Measurements from ENCODE around the gene ZNF606.
"Not testable (repeated sequence)": the region's sequence is repeated elsewhere in the genome, so short reads cannot be mapped to it uniquely, and the experiment has no call there.

ZNF606 gene

GRCh38 chr19:58009666-58010301 is 7.2 kb upstream of the ZNF606 start:
- DNase-seq = peak; percentile 71

GRCh38 chr19:58009301-58009665 is 6.7 kb upstream of the ZNF606 start:
- DNase-seq = no peak

- DNase-seq = not testable (repeated sequence)
These were observed 6.3 kb upstream of the ZNF606 start for GRCh38 chr19:58008877-58009276.

GRCh38 chr19:58007285-58007684 is 4.7 kb upstream of the ZNF606 start:
- DNase-seq = no peak

GRCh38 chr19:58003174-58003828 is 681 bp upstream of the ZNF606 start:
- no peak for DNase-seq

DNA sequence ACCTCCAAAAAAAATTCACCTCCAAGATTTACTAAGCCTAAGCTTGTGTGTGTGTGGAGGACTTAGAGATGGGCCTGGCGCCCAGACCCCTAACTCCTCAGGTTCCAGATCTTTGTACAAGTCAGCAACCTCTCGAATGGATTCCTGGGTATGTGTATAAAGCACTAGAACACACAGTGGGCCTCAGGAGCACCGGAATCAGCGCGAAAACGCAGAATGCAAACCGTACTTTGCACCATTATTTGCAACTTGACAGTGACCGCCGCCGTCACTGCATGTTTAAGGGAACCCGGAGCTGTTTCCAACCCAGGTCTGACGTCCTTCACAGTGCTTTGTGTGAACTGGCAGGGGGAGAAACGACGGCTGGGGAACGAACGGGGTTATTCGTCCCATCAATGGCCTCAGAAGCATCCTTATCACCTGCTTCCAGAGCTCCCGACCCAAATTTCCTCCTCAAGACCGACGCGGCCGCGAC is 688 bp downstream of the ZNF606 start:
- no peak for DNase-seq

DNA sequence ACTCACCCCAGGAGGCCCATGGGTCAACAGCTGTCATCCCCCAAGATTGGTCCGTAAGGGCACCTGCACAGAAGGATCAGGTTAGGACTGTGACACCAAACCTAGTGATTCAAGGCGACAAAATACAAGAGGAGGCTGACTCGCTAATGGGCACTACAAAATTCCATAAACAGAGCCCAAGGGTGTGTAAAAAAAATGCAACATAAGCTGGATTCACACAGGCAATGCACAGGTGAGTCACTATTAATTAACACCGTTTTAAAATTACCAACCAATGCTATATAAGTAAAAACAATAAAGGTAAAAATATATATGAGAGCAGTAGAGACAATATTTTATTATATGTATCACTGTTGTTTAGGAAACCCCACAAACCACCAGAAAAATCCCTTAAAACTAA is 1.9 kb downstream of the ZNF606 start:
- DNase-seq = no peak

- DNase-seq = no peak
These were observed 9.8 kb downstream of the ZNF606 start for GRCh38 chr19:57992841-57993240.

DNA sequence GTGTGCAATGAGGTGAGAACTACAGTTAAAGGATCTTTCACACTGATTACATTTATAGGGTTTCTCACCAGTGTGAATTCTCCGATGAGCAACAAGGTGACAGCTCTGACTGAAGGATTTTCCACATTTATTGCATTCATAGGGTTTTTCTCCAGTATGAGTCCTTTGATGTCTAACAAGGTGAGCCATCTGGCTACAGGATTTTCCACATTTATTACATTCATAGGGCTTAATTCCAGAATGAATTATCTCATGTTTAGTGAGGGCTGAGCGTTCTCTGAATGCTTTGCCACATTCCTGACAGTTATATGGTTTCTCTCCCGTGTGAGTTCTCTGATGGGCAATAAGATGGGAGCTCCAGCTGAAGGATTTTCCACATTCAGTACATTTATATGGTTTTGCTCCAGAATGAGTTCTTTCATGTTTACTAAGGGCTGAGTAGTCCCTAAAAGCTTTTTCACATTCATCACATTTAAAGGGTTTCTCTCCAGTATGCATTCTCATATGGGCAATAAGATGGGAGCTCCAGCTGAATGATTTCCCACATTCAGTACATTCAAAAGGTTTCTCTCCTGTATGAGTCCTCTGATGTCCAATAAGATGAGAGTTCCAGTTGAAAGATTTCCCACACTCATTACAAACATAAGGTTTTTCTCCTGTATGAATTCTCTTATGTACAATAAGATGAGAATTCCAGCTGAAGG is 23.9 kb downstream of the ZNF606 start:
- DNase-seq = no peak

DNA sequence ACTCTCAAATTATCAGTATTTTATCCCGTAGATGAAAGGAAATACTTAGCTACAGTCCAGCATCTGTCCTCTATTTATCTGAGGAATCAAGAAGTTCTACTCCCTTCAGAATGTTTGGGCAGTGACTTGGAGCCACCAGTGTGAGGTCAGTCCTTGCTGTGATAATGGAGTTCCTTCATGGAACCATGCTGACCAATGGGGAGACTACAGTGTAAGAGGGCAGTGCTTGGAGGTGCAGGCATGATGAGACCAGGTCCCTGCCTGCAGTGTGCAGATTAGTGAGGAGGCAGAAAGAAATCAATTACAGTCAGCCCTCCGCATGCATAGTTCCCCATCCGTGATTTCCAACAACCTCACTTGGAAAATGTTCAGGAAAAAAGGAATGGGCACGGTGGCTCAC is 28.2 kb downstream of the ZNF606 start, which contains the start of gene C19orf18:
Gene C19orf18 (minus strand): TSS at position 101 of the 400 bp plus-strand sequence. CDS start 102 bp downstream, outside the sequence.
- no peak for DNase-seq

GRCh38 chr19:57964761-57965160 is 37.9 kb downstream of the ZNF606 start:
- DNase-seq = no peak

GRCh38 chr19:57961785-57962184 is 40.8 kb downstream of the ZNF606 start:
- DNase-seq = no peak

- DNase-seq = no peak
These were observed 47.6 kb downstream of the ZNF606 start for GRCh38 chr19:57954996-57955395.

- no peak for DNase-seq
These were observed 52.9 kb downstream of the ZNF606 start for GRCh38 chr19:57949702-57950101.

DNA sequence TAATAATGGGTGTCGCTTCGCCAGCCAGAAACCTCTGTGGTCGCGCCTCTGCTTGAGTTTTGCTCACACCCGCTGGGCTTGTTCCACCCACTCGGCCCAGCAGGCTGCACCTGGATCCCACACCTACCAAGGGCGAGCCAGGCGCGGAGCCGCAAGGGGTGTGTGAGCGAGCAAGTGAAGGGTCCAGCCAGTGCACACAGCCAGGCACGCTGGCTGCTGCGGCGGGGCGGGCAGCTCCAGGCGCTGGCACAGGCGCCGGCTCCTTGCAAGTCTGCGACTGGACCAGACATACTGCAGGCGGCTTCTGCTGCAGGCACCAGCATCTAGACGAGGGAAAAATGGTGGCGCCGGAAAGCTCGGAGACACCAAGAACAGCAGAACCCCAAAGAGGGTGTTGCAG is 53.3 kb downstream of the ZNF606 start:
- DNase-seq = no peak

DNA sequence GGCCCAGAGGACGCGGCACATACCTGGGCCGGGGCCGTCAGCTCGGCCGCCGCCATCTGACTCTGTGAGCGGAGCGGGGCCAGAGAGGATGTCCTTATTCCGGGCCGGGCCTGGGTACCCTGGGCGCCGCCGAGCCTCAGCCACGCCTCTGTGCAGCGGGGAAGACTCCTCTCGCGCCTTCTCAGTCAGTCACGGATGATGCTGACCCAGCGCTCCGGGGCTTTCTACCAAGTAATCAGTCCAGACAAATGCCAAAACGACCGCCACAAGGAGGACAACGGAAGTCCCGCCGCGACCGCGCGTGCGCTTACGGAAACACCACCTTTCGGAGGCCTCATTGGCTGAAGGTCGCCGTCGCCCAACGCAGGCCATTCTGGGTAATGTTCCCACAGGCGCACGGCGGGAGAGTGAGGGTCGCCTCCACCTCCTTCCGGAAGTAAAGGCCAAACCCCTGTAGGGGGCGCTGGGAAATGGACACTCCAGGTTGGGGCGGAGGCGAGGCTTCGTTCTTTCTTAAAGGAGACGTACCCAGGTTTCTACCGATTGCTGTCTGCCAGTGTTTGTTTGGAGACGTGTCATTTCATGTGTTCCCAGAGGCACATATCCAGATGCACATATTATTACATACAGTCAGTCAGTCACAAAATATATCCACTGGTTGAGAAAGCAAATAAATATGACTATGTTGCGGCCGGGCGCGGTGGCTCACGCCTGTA is 55.0 kb downstream of the ZNF606 start, which contains the start of gene ZNF256:
Gene ZNF256 (minus strand): TSS at position 288 of the 716 bp plus-strand sequence. CDS start 232 bp downstream, at position 56.
- DNase-seq = peak; percentile 92

- DNase-seq = no peak
These were observed 55.6 kb downstream of the ZNF606 start for GRCh38 chr19:57947088-57947418.

- no peak for DNase-seq
These were observed 56.3 kb downstream of the ZNF606 start for GRCh38 chr19:57946316-57946715.

DNA sequence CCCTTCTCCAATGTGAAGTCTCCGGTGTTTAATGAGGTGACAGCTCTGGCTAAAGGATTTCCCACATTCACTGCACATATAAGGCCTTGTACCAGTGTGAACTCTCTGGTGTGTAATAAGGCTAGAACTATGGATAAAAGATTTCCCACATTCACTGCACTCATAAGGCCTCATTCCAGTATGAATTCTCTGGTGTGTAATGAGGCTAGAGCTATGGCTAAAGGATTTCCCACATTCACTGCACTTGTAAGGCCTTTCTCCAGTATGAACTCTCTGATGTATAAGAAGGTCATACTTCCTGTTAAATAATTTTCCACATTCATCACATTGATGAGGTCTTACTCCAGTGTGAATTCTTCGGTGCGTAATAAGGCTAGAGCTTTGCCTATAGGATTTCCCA is 61.0 kb downstream of the ZNF606 start:
- no peak for DNase-seq

DNA sequence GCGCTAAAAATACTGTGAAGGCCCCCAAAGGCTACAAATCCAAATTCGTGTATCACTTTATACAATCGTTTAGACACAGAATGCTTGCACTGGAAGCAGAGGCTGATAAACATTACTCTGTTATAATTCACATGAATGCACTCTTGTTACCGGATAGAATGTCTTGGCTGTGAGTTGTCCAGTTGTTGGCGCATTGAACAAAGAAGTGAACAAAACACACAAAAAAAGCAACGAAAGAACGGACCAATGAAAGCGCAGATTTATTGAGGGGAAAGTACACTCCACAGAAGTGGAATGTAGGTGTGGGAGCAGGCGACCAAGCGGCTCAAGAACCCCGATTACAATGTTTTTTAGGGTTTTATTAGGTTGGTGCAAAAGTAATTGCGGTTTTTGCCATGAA is 66.9 kb downstream of the ZNF606 start:
- no peak for DNase-seq

DNA sequence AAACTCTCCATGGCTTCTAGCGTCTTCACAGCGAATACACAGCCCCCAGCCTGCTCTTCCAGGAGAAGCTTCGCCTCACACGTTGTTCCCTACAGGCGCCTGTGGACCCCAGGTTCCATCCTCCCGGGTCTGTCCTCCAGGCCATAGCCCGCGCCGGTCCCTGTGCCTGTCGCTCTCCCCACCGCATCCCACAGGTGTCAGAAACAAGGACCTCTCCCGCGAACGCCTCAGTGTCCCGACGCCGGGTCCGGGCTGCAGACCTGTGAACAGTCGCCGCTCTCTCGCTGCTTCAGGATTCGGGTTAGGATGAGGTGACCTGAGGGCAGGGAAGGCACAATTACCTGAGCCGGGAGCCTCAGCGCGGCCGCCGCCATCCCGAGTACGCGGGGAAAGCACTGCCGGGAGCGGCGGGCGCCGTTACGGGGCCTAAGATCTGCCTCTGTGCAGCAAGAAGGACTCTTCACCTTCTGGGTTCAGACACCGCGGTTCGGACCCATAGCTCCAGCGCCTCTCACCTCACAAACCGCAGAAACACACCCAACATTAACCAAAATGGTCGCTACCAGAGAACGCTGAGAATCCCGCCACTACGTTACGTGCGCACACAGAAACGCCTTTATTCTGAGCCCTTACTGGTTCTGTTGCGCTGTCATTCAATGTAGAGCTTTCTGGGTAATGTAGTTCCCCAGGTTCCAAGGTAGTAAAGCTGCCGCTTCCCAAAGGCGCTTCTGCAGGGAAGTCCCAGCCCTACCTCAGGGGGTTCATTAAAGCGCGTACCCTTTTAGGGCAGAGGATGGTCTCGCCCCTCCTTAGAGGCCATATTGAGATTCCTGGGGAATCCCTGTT is 67.6 kb downstream of the ZNF606 start, which contains the start of gene ZNF418:
Gene ZNF418 (minus strand): TSS at position 583 of the 846 bp plus-strand sequence. CDS start 1,580 bp downstream, outside the sequence.
- DNase-seq = peak; percentile 73

GRCh38 chr19:57927587-57927986 is 75.0 kb downstream of the ZNF606 start:
- no peak for DNase-seq

Data from CD4-positive, alpha-beta T cell treated with Interleukin-17A for 1 hour (primary cell).